A549 (cell line): ENCODE data around the gene HOXA7.

Source experiments
- KDM5A ChIP-seq: fragments of 200-600 bp; sonication (generic); IDR thresholded peaks from 2 replicates; pipeline ENCODE4 v1.6.1; 2016; ENCODE audit warnings: antibody characterized with exemption, mild to moderate bottlenecking
- MAZ ChIP-seq: fragments of 150-350 bp; IDR thresholded peaks from 2 replicates; pipeline ENCODE4 v1.6.1; 2014; ENCODE audit warnings: antibody characterized with exemption, low read depth, low read length, borderline replicate concordance
- MYC ChIP-seq: IDR thresholded peaks from 2 replicates; pipeline ENCODE4 v1.6.1; 2012; ENCODE audit warnings: mild to moderate bottlenecking, inconsistent platforms, low read length, improper control_type of control experiment, borderline replicate concordance
- REST ChIP-seq: fragments of 200-600 bp; sonication (generic); IDR thresholded peaks from 2 replicates; pipeline ENCODE4 v1.6.1; 2016; ENCODE audit warnings: antibody characterized with exemption, mild to moderate bottlenecking, moderate library complexity
- RFX5 ChIP-seq: fragments of 450-650 bp; IDR thresholded peaks from 2 replicates; pipeline ENCODE4 v1.7.1; 2014; ENCODE audit warnings: antibody characterized with exemption, mild to moderate bottlenecking, moderate library complexity

GRCh38 chr7:27119412-27119911 is 37.0 kb downstream of the HOXA7 start:
- no peak for TF ChIP-seq KDM5A
- TF ChIP-seq REST = no peak
- no peak for TF ChIP-seq RFX5
- TF ChIP-seq MYC = no peak
- TF ChIP-seq MAZ = no peak
